Effector CD8-positive, alpha-beta T cell (primary cell): ENCODE results near the gene ALG11.
A peak's percentile ranks its signal among the peaks of the same experiment; 100 is the strongest.
"Not testable (repeated sequence)": the region's sequence is repeated elsewhere in the genome, so short reads cannot be mapped to it uniquely, and the experiment has no call there.

Experiments used
- DNase-seq: peaks from one replicate; lab custom pipeline; 2025; lab: John Stamatoyannopoulos, UW
- total RNA-seq, 4 experiments: gene quantifications; one replicate each; lab custom pipeline; 2026; lab: John Stamatoyannopoulos, UW

Gene ALG11, protein sequence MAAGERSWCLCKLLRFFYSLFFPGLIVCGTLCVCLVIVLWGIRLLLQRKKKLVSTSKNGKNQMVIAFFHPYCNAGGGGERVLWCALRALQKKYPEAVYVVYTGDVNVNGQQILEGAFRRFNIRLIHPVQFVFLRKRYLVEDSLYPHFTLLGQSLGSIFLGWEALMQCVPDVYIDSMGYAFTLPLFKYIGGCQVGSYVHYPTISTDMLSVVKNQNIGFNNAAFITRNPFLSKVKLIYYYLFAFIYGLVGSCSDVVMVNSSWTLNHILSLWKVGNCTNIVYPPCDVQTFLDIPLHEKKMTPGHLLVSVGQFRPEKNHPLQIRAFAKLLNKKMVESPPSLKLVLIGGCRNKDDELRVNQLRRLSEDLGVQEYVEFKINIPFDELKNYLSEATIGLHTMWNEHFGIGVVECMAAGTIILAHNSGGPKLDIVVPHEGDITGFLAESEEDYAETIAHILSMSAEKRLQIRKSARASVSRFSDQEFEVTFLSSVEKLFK
- total RNA-seq: 21.2 to 30.8 (median 25.9) reads per million in 4 experiments

DNA sequence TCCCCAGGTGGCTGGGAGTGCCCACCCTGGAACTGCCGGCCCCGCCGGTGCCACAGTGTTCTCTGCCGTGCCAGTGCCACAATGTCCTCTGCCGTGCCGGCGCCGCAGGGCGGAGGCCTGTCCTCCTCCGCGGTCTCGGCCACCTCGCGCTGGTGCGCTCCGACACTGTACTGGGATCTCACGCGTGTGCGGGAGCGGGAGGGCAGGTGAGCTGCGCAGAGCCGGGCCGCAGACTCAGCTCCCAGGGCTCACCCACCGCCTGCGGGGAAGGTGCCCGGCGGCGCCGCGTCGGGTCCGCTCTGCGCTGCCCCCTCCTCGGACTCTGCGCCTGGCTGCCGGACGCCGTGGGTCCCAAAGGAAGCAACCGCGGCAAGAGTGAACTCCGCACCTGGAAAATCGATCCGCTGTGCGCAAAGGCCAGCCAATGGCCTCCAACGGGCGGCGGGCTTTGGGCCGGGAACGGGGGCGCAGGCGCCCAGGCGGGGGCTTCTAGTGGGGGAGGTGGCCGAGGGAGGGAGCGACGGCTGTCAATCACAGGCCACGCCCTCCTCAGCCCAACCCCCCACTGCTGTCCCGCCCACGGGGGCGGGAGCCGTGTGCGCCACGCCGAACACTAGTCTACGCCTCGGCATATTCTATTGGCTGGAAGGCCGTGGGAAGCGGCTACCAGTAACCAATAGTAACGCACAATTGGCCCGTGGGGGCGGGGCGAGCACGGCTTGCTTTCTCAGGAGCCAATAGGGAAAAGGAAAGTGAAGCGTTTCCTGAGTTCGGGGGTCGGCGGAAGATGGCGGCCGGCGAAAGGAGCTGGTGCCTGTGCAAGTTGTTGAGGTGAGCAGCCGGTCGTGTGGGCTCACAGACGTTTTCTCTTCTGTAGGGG lies at the start of gene ALG11:
Gene ALG11, plus strand, starts transcription at position 767 of the 880 bp plus-strand sequence. Its CDS starts 21 bp downstream, at position 788.
- DNase-seq: peak; percentile 100

DNA sequence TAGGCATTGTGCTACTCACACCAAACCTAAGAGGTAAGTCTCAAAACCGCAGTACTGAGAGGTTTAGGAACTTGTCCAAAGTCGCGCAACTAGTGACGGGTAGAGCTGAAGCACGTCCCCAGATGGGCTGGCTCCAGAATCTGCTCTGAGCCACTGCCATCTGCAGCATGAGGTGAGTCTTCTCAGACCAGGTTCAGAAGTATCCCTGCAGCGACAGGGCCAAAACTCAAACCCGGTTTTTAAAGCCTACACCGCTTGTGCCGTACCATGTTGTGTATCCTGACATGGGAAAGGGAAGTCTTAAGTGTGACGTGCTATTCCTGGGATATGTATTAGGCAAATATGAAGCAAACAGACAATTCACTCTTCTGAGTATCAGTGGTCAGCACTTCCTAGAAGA lies 46.0 kb upstream of the ALG11 start:
- DNase-seq: no peak

- no peak for DNase-seq
Observed at GRCh38 chr13:51967482-51968446, 44.4 kb upstream of the ALG11 start.

- DNase-seq: no peak
Observed at GRCh38 chr13:51970349-51970748, 41.8 kb upstream of the ALG11 start.

GRCh38 chr13:51971520-51972426 lies 40.4 kb upstream of the ALG11 start:
- no peak for DNase-seq

- no peak for DNase-seq
Observed at GRCh38 chr13:51974482-51974881, 37.7 kb upstream of the ALG11 start.

DNA sequence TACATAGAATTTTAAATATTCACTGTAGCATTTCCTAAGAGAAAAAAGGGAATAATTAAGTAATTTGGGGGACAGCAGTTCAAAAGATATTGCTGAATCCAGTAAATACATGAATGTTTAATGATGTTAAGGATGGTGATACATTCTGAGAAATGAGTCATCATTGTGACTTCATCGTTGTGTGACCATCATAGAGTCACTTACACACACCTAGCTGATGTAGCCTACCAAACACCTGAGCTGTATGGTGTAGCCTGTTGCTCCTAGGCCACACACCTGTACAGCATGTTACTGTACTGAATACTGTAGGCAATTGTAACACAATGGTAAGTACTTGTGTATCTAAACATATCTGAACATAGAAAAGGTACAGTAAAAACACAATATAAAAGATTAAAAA lies 35.8 kb upstream of the ALG11 start:
- DNase-seq: no peak

GRCh38 chr13:51976890-51977289 lies 35.3 kb upstream of the ALG11 start:
- DNase-seq: no peak

GRCh38 chr13:51977625-51978024 lies 34.6 kb upstream of the ALG11 start:
- no peak for DNase-seq

DNA sequence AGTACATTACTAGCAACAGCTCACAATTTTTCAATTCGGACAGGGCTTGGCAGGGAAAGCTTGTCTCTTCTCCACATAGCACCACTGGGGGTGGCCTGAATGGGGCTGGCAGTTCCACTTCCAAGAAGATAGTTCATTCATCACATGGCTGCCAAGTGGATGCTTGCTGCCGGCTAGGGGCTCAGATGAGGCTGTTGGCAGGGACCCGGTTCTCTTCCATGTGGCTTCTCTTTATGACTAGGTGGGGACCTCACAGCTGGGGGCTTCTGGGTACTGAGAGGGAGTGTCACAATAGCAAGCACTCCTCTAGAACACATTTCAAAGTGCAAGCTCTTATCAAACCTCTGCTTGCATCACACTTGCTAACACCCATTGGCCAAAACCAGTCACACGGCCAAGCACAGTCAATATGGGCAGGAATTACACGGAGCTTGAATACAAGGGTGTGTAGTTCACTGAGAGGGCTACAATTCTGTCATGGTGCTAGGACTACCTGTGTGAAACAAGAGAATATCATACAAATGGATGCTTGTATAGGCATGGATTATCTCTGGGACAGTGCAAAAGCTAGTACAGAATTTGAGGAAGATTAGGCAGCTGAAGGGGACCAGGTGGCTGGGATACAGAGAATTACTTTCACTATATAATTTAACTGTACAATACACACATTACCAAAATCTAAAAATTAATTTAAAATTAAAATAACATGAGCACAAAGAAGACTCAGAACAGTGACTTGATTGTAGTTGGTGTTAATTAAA lies 33.2 kb upstream of the ALG11 start:
- DNase-seq: no peak

GRCh38 chr13:51980908-51981307 lies 31.3 kb upstream of the ALG11 start:
- no peak for DNase-seq

- no peak for DNase-seq
Observed at GRCh38 chr13:51981355-51981754, 30.8 kb upstream of the ALG11 start.

- not testable (repeated sequence) for DNase-seq
Observed at GRCh38 chr13:51983292-51983691, 28.9 kb upstream of the ALG11 start.

DNA sequence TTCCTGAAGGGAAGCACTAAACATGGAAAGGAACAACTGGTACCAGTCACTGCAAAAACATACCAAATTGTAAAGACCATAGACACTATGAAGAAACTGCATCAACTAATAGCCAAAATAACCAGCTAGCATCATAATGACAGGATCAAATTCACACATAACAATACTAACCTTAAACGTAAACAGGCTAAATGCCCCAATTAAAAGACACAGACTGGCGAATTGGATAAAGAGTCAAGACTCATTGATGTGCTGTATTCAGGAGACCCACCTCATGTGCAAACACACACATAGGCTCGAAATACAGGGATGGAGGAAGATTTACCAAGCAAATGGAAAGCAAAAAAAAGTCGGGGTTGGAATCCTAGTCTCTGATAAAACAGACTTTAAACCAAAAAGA lies 27.3 kb upstream of the ALG11 start:
- not testable (repeated sequence) for DNase-seq

DNA sequence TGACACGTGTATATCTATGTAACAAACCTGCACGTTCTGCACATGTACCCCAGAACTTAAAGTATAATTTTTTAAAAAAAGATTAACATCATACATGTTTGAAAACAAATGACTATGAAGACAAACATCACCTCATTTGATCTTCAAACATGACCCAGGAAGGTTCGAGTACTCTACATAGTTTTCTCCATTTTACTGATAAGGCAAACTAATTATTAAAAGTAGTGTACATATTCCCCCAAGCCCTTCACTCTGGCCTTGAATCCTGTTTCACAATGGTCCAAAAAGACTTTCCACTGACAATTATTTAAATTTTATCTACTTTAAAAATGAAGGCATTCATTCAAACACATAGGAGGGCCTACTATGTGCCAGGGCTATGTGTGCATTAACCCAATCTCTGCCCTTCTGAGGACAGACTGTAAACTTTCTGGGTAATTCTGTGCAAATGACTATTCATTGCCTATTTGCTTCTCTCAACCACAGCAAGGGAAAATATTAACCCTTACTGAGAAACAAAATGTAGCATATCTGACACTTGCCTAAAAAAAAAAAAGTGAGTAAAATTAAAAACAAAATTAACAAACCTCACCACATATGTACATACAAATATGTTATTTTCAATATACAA lies 23.1 kb upstream of the ALG11 start:
- DNase-seq: no peak

GRCh38 chr13:51993713-51994112 lies 18.5 kb upstream of the ALG11 start:
- DNase-seq: no peak

DNA sequence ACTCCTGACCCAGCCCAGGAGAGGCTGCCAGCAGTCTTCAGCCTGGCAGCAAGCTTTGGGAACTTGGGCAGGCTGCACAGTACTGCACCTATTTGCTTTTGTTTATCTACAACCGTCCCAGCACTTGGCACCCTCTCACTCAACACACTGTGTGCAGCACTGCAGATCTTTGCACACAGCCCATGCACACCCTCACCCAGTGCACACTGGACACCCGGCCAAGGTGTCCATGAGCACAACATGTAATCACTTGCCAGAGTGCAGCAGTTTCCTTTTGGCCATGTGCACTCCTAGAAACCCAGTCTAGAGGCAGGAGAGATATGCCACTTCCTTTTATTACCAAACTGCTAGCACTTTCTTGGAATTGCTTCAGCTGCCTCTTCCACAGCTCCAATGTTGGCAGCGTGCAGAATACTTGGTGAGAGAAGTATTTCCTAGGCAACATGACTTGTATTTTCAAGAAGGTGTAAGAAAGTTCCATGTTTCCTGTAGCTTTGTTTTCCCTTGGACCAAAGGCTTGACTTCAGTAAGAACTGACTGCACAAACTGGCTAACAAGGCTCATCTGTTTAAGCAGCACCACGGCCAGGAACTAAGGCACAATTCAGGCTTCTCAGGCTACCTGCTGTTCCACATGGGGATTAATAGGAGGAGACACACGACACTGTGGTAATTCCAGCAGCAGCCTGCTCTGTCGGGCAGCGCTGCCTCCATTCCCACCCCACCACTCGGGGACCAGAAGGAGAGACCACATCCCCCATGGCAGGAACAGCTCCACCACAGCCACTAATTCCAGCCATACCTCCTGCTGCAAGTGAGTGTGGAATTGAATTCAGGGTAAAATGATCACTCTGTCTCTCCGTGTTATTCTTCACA lies 16.3 kb upstream of the ALG11 start:
- DNase-seq: no peak

- DNase-seq: no peak
Observed at GRCh38 chr13:51996641-51997040, 15.6 kb upstream of the ALG11 start.
